ENCODE measurements around the gene PPP2R5C.

PPP2R5C gene

GRCh38 chr14:101844219-101844618, 82.7 kb downstream of the PPP2R5C start:
- in situ Hi-C loops (cut with MboI; ENCODE audit: low sequenced_read_pairs) = no loop called here
- Histone ChIP-seq H3K36me3 (replicated peaks) (no peaks in the 10 kb centered on the region), H3K27me3 (ENCODE audit: low read depth) (no peaks in the 10 kb centered on the region), H3K4me1 (peaks cover 6% of the 10 kb centered on the region), H3K9me3 (no peaks in the 10 kb centered on the region), H3K4me3 (no peak overlapping the region)
- DNase-seq (ENCODE audit: low spot score in 2 of 2) = no peak

- no peaks in the 10 kb centered on the region for H3K36me3 ChIP-seq (replicated peaks)
- H3K4me1 ChIP-seq = peaks cover 6% of the 10 kb centered on the region
- DNase-seq (ENCODE audit: low spot score in 2 of 2) = no peak
- in situ Hi-C loops (cut with MboI; ENCODE audit: low sequenced_read_pairs) = no loop called here
- H3K27me3 ChIP-seq (ENCODE audit: low read depth) = no peaks in the 10 kb centered on the region
- H3K4me3 ChIP-seq = no peak overlapping the region
- H3K9me3 ChIP-seq = no peaks in the 10 kb centered on the region
Observed at GRCh38 chr14:101844751-101845150, 83.2 kb downstream of the PPP2R5C start.

GRCh38 chr14:101845496-101845895, 84.0 kb downstream of the PPP2R5C start:
- in situ Hi-C loops (cut with MboI; ENCODE audit: low sequenced_read_pairs) = no loop called here

GRCh38 chr14:101845896-101846295, 84.4 kb downstream of the PPP2R5C start:
- H3K9me3 ChIP-seq = no peaks in the 10 kb centered on the region
- in situ Hi-C loops (cut with MboI; ENCODE audit: low sequenced_read_pairs) = no loop called here
- H3K27me3 ChIP-seq (ENCODE audit: low read depth) = no peaks in the 10 kb centered on the region
- no peak overlapping the region for H3K4me3 ChIP-seq
- no peak for DNase-seq (ENCODE audit: low spot score in 2 of 2)
- peaks cover 6% of the 10 kb centered on the region for H3K4me1 ChIP-seq
- H3K36me3 ChIP-seq (replicated peaks) = no peaks in the 10 kb centered on the region

More at GRCh38 chr14:101845496-101845895, 84.0 kb downstream of the PPP2R5C start:
- H3K36me3 ChIP-seq (replicated peaks) = no peaks in the 10 kb centered on the region
- no peak for DNase-seq (ENCODE audit: low spot score in 2 of 2)
- H3K4me1 ChIP-seq = peaks cover 6% of the 10 kb centered on the region
- H3K27me3 ChIP-seq (ENCODE audit: low read depth) = no peaks in the 10 kb centered on the region
- no peaks in the 10 kb centered on the region for H3K9me3 ChIP-seq
- H3K4me3 ChIP-seq = no peak overlapping the region

- H3K4me1 ChIP-seq = peaks cover 6% of the 10 kb centered on the region
- no peaks in the 10 kb centered on the region for H3K9me3 ChIP-seq
- no peak overlapping the region for H3K4me3 ChIP-seq
- H3K27me3 ChIP-seq (ENCODE audit: low read depth) = no peaks in the 10 kb centered on the region
- in situ Hi-C loops (cut with MboI; ENCODE audit: low sequenced_read_pairs) = no loop called here
- peak in 1 of 2 experiments; percentile 36 for DNase-seq (ENCODE audit: low spot score in 2 of 2)
- no peaks in the 10 kb centered on the region for H3K36me3 ChIP-seq (replicated peaks)
Observed at GRCh38 chr14:101849125-101849524, 87.6 kb downstream of the PPP2R5C start.

- in situ Hi-C loops (cut with MboI; ENCODE audit: low sequenced_read_pairs) = no loop called here
- no peak overlapping the region for H3K4me3 ChIP-seq
- no peak for DNase-seq (ENCODE audit: low spot score in 2 of 2)
- H3K9me3 ChIP-seq = no peaks in the 10 kb centered on the region
- H3K27me3 ChIP-seq (ENCODE audit: low read depth) = no peaks in the 10 kb centered on the region
- H3K36me3 ChIP-seq (replicated peaks) = no peaks in the 10 kb centered on the region
- H3K4me1 ChIP-seq = peaks cover 6% of the 10 kb centered on the region
Observed at GRCh38 chr14:101849640-101850039, 88.1 kb downstream of the PPP2R5C start.

GRCh38 chr14:101851183-101851582, 89.7 kb downstream of the PPP2R5C start:
- H3K4me3 ChIP-seq = no peak overlapping the region
- H3K4me1 ChIP-seq = peaks cover 4% of the 10 kb centered on the region
- H3K9me3 ChIP-seq = no peaks in the 10 kb centered on the region

GRCh38 chr14:101851736-101852405, 90.4 kb downstream of the PPP2R5C start:
- no peak for DNase-seq (ENCODE audit: low spot score in 2 of 2)
- no peaks in the 10 kb centered on the region for H3K9me3 ChIP-seq
- H3K4me3 ChIP-seq = no peak overlapping the region
- H3K36me3 ChIP-seq (replicated peaks) = 0 out of 2 replicates have a peak, but pooled peaks cover 6% of the 10 kb centered on the region
- in situ Hi-C loops (cut with MboI; ENCODE audit: low sequenced_read_pairs) = no loop called here
- H3K4me1 ChIP-seq = no peaks in the 10 kb centered on the region; the same call in 1 of the 2 replicates
- H3K27me3 ChIP-seq (ENCODE audit: low read depth) = no peaks in the 10 kb centered on the region

More at GRCh38 chr14:101851183-101851582, 89.7 kb downstream of the PPP2R5C start:
- no peaks in the 10 kb centered on the region for H3K27me3 ChIP-seq (ENCODE audit: low read depth)
- in situ Hi-C loops (cut with MboI; ENCODE audit: low sequenced_read_pairs) = no loop called here
- no peak for DNase-seq (ENCODE audit: low spot score in 2 of 2)
- H3K36me3 ChIP-seq (replicated peaks) = 0 out of 2 replicates have a peak, but pooled peaks cover under 1% of the 10 kb centered on the region

- no peaks in the 10 kb centered on the region for H3K9me3 ChIP-seq
- no peak for DNase-seq (ENCODE audit: low spot score in 2 of 2)
- no peak overlapping the region for H3K4me3 ChIP-seq
- no peaks in the 10 kb centered on the region for H3K4me1 ChIP-seq
- in situ Hi-C loops (cut with MboI; ENCODE audit: low sequenced_read_pairs) = no loop called here
- H3K27me3 ChIP-seq (ENCODE audit: low read depth) = no peaks in the 10 kb centered on the region
- peaks cover 9% of the 10 kb centered on the region; the same call in 1 of the 2 replicates for H3K36me3 ChIP-seq (replicated peaks)
Observed at GRCh38 chr14:101852785-101853184, 91.3 kb downstream of the PPP2R5C start.

- no peak for DNase-seq (ENCODE audit: low spot score in 2 of 2)
- Histone ChIP-seq H3K36me3 (replicated peaks) (peaks cover 12% of the 10 kb centered on the region; the same call in 1 of the 2 replicates), H3K4me3 (no peak overlapping the region), H3K9me3 (no peaks in the 10 kb centered on the region), H3K27me3 (ENCODE audit: low read depth) (no peaks in the 10 kb centered on the region), H3K4me1 (no peaks in the 10 kb centered on the region)
- in situ Hi-C loops (cut with MboI; ENCODE audit: low sequenced_read_pairs) = no loop called here
Observed at GRCh38 chr14:101853455-101854018, 92.0 kb downstream of the PPP2R5C start.

- Histone ChIP-seq H3K9me3 (no peaks in the 10 kb centered on the region), H3K4me1 (no peaks in the 10 kb centered on the region), H3K4me3 (no peak overlapping the region), H3K27me3 (ENCODE audit: low read depth) (no peaks in the 10 kb centered on the region), H3K36me3 (replicated peaks) (peaks cover 12% of the 10 kb centered on the region; the same call in 1 of the 2 replicates)
- in situ Hi-C loops (cut with MboI; ENCODE audit: low sequenced_read_pairs) = no loop called here
- DNase-seq (ENCODE audit: low spot score in 2 of 2) = no peak
Observed at GRCh38 chr14:101854366-101854765, 92.9 kb downstream of the PPP2R5C start.

- no peak for DNase-seq (ENCODE audit: low spot score in 2 of 2)
- H3K4me1 ChIP-seq = no peaks in the 10 kb centered on the region
- in situ Hi-C loops (cut with MboI; ENCODE audit: low sequenced_read_pairs) = no loop called here
- H3K4me3 ChIP-seq = no peak overlapping the region
- H3K36me3 ChIP-seq (replicated peaks) = peaks cover 12% of the 10 kb centered on the region; the same call in 1 of the 2 replicates
- no peaks in the 10 kb centered on the region for H3K27me3 ChIP-seq (ENCODE audit: low read depth)
- no peaks in the 10 kb centered on the region for H3K9me3 ChIP-seq
Observed at GRCh38 chr14:101855958-101856357, 94.4 kb downstream of the PPP2R5C start.

GRCh38 chr14:101856536-101856935, 95.0 kb downstream of the PPP2R5C start:
- Histone ChIP-seq H3K27me3 (ENCODE audit: low read depth) (no peaks in the 10 kb centered on the region), H3K9me3 (no peaks in the 10 kb centered on the region), H3K4me3 (no peak overlapping the region), H3K36me3 (replicated peaks) (peaks cover 12% of the 10 kb centered on the region), H3K4me1 (no peaks in the 10 kb centered on the region)
- in situ Hi-C loops (cut with MboI; ENCODE audit: low sequenced_read_pairs) = no loop called here
- no peak for DNase-seq (ENCODE audit: low spot score in 2 of 2)

GRCh38 chr14:101857226-101857625, 95.7 kb downstream of the PPP2R5C start:
- no peaks in the 10 kb centered on the region for H3K27me3 ChIP-seq (ENCODE audit: low read depth)
- H3K9me3 ChIP-seq = no peaks in the 10 kb centered on the region
- H3K4me1 ChIP-seq = no peaks in the 10 kb centered on the region
- peak in 1 of 2 experiments; percentile 17 for DNase-seq (ENCODE audit: low spot score in 2 of 2)
- peaks cover 12% of the 10 kb centered on the region for H3K36me3 ChIP-seq (replicated peaks)
- in situ Hi-C loops (cut with MboI; ENCODE audit: low sequenced_read_pairs) = no loop called here
- H3K4me3 ChIP-seq = no peak overlapping the region
